Tongue (tissue), 2 donors: ENCODE results near the gene SLC25A25. TPM values are rescaled to one million over a fixed set of nuclear protein-coding genes. Genes with fewer than 3 reads are reported as not detected.

Source experiments
- DNase-seq: peaks from one replicate; pipeline ENCODE4 v3.0.0-alpha.2; 2015
- total RNA-seq: library from RNA; depleted of rRNA; stranded (reverse); fragments of >200 nt; gene quantifications from one replicate; pipeline ENCODE4 v1.2.3, GENCODE V29; 2014

SLC25A25 gene
- total RNA-seq, 1 donor from 2014 or later = 39.2 TPM

DNA sequence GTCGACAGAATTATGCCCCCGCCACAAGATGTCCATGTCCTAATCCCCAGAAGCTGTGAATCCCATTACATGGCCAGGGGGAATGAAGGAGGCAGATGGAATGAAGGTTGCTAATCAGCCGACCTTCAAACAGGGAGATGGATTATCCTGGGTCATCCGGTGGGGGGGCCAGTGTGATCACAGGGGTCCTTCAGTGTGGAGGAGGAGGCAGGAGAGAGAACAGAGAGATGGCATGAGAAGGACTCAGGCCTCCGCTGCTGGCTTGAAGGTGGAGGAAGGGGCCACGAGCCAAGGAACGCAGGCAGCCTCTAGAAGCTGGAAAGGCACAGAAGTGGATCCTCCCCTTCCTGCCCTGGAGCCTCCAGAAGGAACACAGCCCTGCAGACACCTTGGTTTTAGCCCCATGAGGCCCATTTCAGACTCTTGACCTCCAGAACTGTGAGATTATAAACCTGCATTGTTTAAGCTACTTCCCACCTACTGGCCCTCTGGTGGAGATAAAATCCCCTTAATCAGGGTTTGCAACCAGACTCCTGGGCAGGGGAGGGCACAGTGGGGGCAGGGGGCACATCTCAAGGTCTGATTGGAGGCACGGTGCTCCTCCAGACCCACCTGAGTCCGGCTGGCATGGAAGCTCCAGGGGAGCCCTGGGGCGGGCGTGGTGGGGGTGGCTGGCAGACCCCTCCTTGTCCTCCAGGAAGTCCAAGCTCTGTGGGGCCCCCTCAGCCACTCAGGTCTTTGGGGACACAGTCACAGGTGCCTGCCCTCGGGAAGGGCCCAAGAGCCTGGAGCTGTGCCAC lies 45.7 kb downstream of the SLC25A25 start:
- no peak for DNase-seq

DNA sequence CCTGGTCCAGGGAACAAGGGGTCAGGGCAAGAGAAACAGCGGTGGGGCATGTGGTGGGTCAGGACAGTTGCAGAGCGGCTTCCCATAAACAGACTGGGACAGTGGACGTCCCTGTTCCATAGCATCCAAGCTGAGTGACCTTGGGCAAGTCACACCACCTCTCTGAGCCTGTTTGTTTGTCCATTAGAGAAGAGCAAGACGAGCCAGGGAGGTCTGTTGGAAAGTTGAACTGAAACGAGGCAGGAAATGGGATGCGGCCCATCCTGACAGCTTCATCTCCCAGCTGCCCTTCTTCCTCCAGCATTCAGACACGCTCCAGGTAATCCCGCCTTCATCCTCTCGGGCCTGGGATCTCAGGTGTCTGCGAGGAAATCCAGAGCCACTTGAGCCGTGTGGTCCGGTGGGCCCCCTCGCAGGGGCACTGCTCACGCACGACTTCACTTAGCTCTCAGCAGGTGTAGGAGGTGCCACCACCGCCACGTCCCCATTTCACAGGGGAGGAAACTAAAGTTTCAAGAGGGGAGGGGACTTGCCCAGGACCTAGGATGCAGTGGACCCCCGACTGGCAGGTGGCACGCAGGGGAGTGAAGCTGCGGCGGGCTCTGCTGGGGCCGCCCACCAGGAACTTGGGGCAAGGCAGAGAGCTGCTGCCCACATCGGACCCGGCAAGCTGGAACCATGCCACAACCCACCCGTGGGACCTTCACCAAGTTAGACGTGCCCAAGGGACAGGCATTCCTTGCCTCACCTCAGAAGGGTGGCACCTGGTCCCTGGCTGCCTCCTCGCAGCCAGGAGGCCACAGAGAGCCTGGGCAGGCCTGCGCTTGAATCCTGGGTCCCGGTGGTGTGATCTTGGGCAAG lies 46.5 kb downstream of the SLC25A25 start:
- no peak for DNase-seq

DNA sequence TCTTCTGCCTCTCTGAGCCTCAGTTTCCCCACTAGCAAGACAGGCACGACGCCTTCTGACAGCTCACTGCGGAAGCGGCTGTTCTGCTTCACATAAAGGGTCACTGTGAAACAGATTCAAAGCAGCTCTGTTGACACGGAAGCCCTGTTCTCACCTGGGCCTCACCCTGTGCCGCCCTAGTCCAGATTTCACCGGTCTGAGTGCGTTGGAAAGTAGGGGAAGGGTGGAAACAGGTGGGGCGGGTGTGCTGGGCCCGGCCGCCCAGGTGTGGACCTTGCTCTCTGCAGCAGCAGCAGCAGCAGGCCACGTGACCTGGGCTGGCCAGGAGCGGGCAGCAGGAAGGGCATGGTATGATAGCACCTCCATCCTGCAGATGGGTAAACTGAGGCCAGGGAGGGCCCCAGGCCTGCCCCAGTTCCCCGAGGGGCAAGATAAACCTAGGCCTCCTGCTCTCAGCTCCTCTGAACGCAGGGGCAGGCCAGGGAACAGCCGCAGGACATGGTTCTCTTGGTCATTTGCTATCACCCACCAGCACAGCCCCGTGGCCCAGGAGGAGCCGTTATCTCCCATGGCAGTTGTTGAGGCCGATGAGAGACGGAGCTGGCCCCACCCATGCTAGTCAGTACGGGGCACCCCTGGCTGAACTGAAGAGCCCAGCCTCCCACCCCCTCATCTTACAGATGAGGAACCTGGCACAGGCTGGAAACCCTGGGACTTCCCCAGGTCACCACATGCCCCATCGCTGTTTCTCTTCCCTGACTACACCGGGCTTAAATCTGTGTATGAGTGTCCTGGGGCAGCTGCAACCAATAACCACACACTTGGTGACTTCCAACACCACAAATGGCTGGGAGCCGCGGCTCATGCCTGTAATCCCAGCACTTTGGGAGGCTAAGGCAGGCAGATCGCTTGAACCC lies 47.4 kb downstream of the SLC25A25 start:
- no peak for DNase-seq

- no peak for DNase-seq
Measured at GRCh38 chr9:128116104-128117083, 48.4 kb downstream of the SLC25A25 start.

- DNase-seq = peak; percentile 97
Measured at GRCh38 chr9:128117613-128118471, 49.8 kb downstream of the SLC25A25 start.

- no peak for DNase-seq
Measured at GRCh38 chr9:128118472-128118857, 50.4 kb downstream of the SLC25A25 start.

- peak; percentile 67 for DNase-seq
Measured at GRCh38 chr9:128118971-128119665, 51.1 kb downstream of the SLC25A25 start.

DNA sequence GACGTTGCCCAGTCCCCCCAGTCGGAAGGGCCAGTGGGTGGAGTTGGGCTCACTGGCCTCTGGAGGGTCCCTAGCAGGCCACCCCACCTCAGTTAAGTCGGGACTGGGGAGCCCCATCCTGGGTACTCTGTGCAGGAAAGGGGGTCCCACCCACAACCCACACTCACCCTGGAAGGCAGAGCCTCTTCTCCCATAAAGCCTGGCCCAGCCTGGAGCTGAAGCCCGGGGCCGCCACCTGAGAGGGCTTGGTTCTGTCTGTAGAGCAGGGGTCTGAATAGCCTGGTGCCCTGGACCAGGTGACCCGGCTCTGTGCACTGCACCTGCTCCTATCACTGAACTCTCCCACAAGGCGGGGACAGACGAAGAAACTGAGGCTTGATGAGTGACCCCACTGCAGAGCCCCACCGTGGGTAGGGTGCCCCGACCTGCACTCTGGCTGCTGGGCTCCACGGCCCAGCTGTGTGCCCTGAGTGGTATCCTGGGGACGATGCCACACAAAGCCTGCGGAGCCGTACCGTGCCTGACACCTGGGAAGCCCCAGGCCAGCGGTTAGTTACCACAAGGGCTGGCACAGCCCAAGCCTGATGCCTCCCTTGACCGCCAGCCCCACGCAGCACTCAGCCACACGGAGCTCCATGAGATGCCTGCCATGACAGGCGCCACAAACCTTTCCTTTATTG lies 52.2 kb downstream of the SLC25A25 start:
- no peak for DNase-seq

GRCh38 chr9:128120741-128121465 lies 52.9 kb downstream of the SLC25A25 start:
- DNase-seq = no peak

GRCh38 chr9:128121466-128121810 lies 53.4 kb downstream of the SLC25A25 start:
- no peak for DNase-seq

GRCh38 chr9:128121924-128122808 lies 54.1 kb downstream of the SLC25A25 start:
- DNase-seq = no peak

DNA sequence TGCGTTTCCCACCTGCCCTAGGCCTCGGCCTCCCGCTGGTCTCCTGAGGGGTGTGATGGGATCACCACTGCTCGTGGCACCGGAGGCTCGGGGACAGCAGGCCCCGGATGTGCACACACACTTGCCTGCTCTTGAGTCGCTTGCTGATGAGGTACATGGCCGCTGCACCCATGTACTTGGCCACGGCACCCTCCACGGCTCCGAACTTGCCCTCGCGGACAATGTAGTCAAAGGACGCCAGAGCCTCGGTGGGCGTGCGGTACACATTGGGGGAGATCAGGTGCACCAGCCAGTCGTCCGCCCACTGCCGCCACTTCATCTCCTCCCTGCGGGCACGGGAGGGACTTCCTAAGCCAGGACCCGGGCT lies 54.8 kb downstream of the SLC25A25 start:
- no peak for DNase-seq

- DNase-seq = no peak
Measured at GRCh38 chr9:128123451-128124080, 55.5 kb downstream of the SLC25A25 start.

DNA sequence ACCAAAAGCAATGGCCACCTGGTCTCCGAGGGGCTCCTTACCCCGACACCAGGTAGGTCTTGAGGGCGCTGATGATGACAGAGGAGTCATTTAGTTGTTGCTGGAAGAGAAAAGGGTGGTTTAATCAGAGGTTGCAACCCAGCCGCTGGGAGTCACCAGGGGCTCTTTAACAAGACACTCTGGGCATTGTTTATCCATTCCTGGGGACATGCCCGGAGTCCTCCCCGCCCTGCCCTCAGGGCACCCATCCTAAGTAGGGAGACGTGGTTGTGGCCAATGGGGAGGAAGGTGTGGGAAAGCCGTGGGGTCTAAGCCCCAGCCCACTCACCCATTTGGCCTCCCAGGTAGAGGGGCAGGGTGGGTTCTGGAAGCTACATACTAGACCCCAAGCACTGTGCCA lies 56.4 kb downstream of the SLC25A25 start:
- no peak for DNase-seq

DNA sequence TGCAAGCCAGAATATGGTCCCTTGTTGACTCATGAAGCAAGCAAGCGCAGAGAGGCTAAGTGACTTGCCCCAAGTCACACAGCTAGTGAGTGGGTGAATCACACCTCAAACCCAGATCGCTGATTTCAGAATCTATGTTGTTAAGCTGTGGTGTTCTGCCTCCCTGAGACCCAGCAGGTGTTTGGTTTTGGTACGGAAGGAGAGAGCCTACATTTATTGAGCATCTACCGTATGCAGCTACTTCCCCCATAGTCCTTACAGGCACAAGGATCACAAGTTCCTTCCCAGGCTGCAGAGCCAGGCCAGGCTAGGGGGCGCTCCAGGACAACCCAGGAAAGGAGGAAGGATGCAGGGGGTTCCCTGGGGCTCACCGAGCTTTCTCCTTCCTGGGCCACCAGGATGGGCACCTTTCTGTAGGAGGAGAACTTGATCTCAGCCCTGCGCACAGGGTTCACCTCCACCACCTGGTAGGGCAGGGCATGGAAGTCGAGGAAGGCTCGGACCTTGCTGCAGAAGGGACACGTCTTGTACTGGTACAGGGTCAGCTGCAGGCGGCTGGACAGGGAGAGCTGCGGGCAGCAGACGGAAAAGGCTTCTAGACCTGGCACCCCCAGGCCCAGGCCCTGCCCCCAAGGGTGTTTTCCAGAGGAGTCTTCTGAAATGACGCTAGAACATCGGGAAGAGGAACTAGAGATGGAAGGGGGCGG lies 57.0 kb downstream of the SLC25A25 start:
- DNase-seq = peak; percentile 66
